GM18858 (cell line): ENCODE results near the gene ANKRD11.
"Not testable (repeated sequence)": the region's sequence is repeated elsewhere in the genome, so short reads cannot be mapped to it uniquely, and the experiment has no call there.

Experiments used
- ATAC-seq: cut with Tn5 transposase; IDR thresholded peaks from one replicate; pipeline ENCODE4 v1.9.1; 2021; ENCODE audit not compliant: unreplicated experiment

ANKRD11 gene

GRCh38 chr16:89386306-89387185 is 103.8 kb downstream of the ANKRD11 start:
- ATAC-seq, result no peak

DNA sequence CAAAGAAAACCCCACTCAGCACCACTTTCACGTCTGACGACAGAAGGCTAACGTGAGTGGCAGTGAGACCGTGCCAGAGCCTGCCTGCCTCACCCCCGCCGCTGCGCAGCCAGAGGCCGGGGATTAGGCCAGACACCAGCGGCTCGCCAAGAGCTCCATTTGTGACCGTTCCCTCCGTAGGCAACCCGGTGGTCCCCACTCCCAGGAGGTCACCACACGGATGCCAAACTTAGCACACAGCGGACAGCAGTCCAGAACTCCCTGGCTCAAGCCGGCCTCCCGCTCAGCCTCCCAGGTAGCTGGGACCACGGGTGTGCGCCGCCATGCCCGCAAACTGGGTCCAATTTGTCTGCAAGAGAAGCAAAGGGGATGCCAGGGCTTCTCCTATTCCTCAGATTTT is 104.6 kb downstream of the ANKRD11 start:
- no peak for ATAC-seq

- ATAC-seq, result no peak
Observed at GRCh38 chr16:89384282-89384681, 106.1 kb downstream of the ANKRD11 start.

GRCh38 chr16:89383095-89384003 is 107.0 kb downstream of the ANKRD11 start:
- ATAC-seq, result no peak

DNA sequence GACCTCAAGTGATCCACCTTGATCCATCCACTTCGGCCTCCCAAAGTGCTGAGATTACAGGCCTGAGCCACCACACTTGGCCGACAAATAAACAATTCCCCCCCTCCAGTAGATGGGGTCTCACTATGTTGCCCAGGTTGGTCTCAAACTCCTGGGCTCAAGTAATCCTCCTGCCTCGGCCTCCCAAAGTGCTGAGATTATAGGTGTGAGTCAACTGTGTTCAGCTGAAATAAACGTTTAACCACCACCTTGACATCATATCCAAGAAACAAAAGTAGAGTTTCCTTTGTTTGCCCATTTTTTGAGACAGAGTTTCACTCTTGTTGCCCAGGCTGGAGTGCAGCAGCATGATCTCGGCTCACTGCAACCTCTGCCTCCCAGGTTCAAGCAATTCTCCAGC is 107.8 kb downstream of the ANKRD11 start:
- ATAC-seq, result not testable (repeated sequence)

- no peak for ATAC-seq
Observed at GRCh38 chr16:89381788-89382187, 108.6 kb downstream of the ANKRD11 start.

- ATAC-seq, result no peak
Observed at GRCh38 chr16:89380681-89381080, 109.7 kb downstream of the ANKRD11 start.

- ATAC-seq, result no peak
Observed at GRCh38 chr16:89378947-89379771, 111.2 kb downstream of the ANKRD11 start.

- ATAC-seq, result no peak
Observed at GRCh38 chr16:89377453-89377848, 112.9 kb downstream of the ANKRD11 start.

DNA sequence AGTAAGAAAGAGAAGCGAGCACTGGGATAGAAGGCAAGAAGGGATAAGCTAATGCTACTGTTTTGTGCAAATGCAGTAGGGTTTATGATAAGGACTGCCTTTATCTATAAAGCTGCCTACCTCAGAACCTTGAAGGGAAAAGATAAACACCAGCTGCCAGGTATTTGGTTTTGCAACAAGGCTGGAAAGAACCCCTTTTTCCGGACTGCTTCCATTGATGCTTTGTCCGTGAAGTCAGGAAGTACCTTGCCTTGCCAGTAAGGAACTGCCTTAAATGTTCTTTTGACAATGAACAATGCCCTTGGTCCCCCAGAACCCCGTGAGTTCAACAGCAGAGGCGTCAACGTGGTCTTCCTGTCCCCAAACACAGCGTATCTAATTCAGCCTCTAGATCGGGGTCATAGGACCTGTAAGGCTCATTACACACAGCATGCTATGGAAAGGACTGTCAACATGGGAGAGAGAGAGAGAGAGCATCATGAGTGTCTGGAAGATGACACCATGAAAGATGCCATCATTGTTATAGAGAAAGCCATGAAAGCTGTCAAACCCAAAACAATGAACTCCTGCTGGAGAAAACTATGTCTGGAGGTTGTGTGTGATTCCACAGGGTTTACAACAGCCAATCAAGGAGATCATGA is 113.4 kb downstream of the ANKRD11 start:
- ATAC-seq, result no peak

- no peak for ATAC-seq
Observed at GRCh38 chr16:89375686-89376085, 114.7 kb downstream of the ANKRD11 start.

GRCh38 chr16:89375021-89375420 is 115.3 kb downstream of the ANKRD11 start:
- ATAC-seq, result peak; percentile 46

DNA sequence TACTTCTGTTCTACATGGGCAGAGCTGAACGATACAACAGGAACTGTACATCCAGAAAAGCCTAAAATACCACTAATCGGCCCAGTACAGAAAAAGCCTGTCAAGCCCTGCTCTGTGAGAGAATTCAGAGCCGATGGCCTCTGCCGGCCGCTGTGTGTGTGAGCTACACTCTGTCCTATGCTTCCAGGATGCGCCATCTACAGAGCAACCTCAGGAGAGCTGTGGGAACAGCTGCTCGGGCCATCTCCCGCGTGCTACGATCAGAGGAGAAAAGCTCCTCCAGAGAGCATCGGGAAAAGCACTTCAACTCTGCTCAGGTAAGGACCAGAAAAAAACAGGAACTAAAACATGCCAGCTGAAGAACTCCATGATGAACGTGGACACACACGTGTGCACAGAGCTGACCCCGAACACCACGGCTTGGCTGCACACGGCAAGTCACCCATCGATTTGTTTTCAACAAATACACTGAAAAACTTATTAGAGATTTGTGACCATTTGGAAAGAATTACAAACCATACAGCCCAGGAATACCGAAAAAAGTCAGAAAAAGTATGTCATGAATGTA is 115.9 kb downstream of the ANKRD11 start:
- ATAC-seq, result no peak

DNA sequence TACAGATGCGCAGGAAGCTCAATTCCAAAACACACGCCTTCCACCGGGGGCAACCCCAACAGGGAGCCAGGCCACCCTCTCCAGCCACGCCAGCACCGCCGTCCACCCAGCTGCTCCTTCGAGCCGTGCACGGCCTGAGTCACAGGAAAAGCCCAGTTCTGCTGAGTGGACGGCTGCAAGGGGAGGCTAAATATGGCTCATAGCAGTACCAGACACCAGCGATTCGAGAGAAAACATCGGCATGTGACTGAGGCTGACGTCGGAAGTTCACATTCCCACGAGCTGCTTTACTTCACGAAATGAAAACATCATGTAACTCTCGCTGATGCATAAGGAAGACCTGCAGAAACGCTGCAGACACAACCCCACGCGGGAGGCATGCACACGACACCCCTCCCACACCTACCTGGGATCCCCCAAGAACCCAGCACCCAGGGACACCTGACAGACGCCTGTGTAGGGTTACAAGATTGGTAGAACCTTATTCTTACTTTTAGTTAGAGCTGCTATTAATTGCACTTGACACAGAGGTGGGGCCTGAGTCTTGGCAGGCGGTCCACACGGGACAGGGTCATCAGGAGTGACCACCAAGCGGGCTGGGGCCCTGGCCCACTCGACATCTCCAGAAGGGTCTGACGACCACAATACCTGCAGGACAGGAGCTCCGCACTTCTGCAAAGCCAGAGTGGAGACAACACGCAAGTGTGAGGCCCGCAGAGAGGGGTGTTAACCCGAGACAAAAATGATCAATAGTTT is 116.8 kb downstream of the ANKRD11 start:
- ATAC-seq, result no peak

DNA sequence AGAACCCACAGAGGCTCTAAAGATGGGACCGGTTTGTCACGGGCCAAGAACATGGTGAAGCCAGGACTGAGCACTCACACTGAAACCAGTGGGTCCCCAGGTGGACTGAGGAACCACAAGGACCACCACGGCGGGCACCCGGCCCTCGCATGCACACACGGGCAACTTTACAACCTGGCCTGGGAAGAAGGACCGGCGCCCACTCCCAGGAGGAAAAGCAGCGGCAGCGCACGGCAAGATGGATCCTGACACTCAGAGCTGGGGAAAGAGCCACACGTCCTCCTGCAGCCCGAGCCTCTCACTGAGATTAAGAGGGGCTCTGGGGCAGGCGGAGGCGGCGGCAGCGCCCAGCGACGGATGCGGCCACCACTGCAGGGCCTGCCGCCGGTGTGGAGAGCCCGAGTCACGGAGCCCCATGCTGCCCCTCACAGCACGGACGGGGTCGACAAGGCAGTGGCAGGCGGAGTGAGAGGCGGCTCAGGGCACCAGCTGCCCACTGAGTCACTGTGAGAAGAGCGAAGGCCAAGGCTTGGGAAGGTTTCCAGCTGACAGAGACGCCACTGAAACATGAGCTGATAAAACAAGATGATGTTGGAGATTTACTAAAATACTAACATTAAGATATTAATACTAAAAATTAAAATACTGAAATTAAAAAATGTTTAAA is 118.3 kb downstream of the ANKRD11 start:
- ATAC-seq, result no peak

DNA sequence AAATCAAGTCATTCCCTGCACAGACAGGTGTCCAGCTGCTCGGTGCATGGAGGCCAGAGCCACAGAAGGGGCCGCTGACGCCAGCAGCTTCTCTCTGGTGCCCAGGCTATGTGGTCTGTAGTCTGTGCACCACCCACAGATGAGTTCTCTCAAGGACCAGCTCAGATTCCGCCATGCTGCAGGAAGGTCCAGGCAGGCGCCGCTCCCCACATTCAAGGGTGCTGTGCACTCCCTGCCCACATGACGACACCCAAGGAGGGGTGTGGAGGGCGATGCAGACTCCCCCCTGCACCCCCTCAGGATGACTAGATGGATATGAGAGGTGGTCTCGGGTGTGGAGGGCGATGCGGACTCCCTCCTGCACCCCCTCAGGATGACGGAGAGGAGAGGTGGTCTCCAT is 119.0 kb downstream of the ANKRD11 start:
- no peak for ATAC-seq

- no peak for ATAC-seq
Observed at GRCh38 chr16:89370601-89371000, 119.8 kb downstream of the ANKRD11 start.

GRCh38 chr16:89370081-89370511 is 120.3 kb downstream of the ANKRD11 start:
- no peak for ATAC-seq
